HL-60 (cell line): ENCODE data around the gene HTR2B.

ENCODE experiments used
- DNase-seq, 2 experiments: peaks; one replicate each; pipeline ENCODE4 v3.0.0-alpha.2; 2010 to 2020; ENCODE audit warnings: low read depth in 1 of 2, low spot score in 1 of 2
- H3K27ac ChIP-seq: fragments of 250-450 bp; sonication (Bioruptor Pico); replicated peaks from 2 replicates; pipeline ENCODE4 v1.5.1; 2020; ENCODE audit warnings: mild to moderate bottlenecking, moderate library complexity
- H3K27me3 ChIP-seq: fragments of 250-450 bp; sonication (Bioruptor Pico); 2 replicates; pipeline ENCODE4 v1.5.1; 2021; ENCODE audit warnings: mild to moderate bottlenecking, moderate library complexity; ENCODE audit not compliant: insufficient read depth, poor library complexity, severe bottlenecking
- H3K4me3 ChIP-seq: replicated peaks from 2 replicates; pipeline ENCODE4 v1.5.1; 2011; ENCODE audit warnings: mild to moderate bottlenecking, control low read depth, low read length; ENCODE audit not compliant: insufficient read depth
- CTCF ChIP-seq: IDR thresholded peaks from one replicate; pipeline ENCODE4 v1.5.1; 2011; ENCODE audit warnings: low read length, control low read depth, inconsistent platforms; ENCODE audit not compliant: insufficient read depth
- GABPA ChIP-seq: IDR thresholded peaks from 2 replicates; pipeline ENCODE4 v1.6.1; 2012; ENCODE audit warnings: low read depth
- POLR2AphosphoS5 ChIP-seq: IDR thresholded peaks from 2 replicates; pipeline ENCODE4 v1.6.1; 2012; ENCODE audit warnings: low read depth
- REST ChIP-seq: IDR thresholded peaks from 2 replicates; pipeline ENCODE4 v1.6.1; 2012; ENCODE audit warnings: low read depth; ENCODE audit not compliant: insufficient replicate concordance
- SPI1 ChIP-seq: IDR thresholded peaks from 2 replicates; pipeline ENCODE4 v1.6.1; 2012; ENCODE audit warnings: low read depth, mild to moderate bottlenecking, borderline replicate concordance

Gene HTR2B

GRCh38 chr2:231117922-231118613 lies 6.8 kb downstream of the HTR2B start:
- no peak overlapping the region for H3K4me3 ChIP-seq
- no peak overlapping the region for H3K27ac ChIP-seq
- DNase-seq, result no peak
- no peaks in the 10 kb centered on the region for H3K27me3 ChIP-seq
- no peak for TF ChIP-seq SPI1
- TF ChIP-seq POLR2AphosphoS5, result no peak
- TF ChIP-seq CTCF, result no peak
- no peak for TF ChIP-seq REST

GRCh38 chr2:231117148-231117547 lies 7.7 kb downstream of the HTR2B start:
- DNase-seq, result no peak
- TF ChIP-seq REST, result no peak
- no peak for TF ChIP-seq GABPA
- no peak for TF ChIP-seq POLR2AphosphoS5
- no peak for TF ChIP-seq SPI1
- no peak for TF ChIP-seq CTCF
- Histone ChIP-seq H3K27me3 (no peaks in the 10 kb centered on the region), H3K27ac (no peak overlapping the region), H3K4me3 (no peak overlapping the region)

- TF ChIP-seq REST, result no peak
- TF ChIP-seq POLR2AphosphoS5, result no peak
- TF ChIP-seq CTCF, result no peak
- TF ChIP-seq SPI1, result no peak
- no peak for TF ChIP-seq GABPA
- no peak overlapping the region for H3K27ac ChIP-seq
These were observed 9.2 kb downstream of the HTR2B start for GRCh38 chr2:231115651-231116050.

More at GRCh38 chr2:231115651-231116050, 9.2 kb downstream of the HTR2B start:
- DNase-seq, result no peak
- H3K27me3 ChIP-seq, result no peaks in the 10 kb centered on the region
- H3K4me3 ChIP-seq, result no peak overlapping the region
